GM12878 (cell line): ENCODE results near the gene ZBTB16.

ENCODE experiments used
- CTCF ChIP-seq, 3 experiments: IDR thresholded peaks in 2 of 3; conservative IDR thresholded peaks in 1 of 3; 2 replicates each; pipeline ENCODE4 v1.5.1; 2011; ENCODE audit warnings: low read depth in 3 of 3, low read length in 3 of 3, mild to moderate bottlenecking in 3 of 3, control low read depth in 2 of 3, moderate library complexity in 2 of 3, inconsistent platforms in 1 of 3, mixed read lengths in 1 of 3; ENCODE audit not compliant: control insufficient read depth in 2 of 3, insufficient read depth in 1 of 3; ENCODE audit errors: extremely low read depth in 1 of 3
- EGR1 ChIP-seq, 2 experiments: IDR thresholded peaks; 1 replicate in 1 of 2; 2 replicates in 1 of 2; pipeline ENCODE4 v1.6.1; 2011 to 2012; ENCODE audit warnings: low read depth in 2 of 2, low read length in 2 of 2, borderline replicate concordance in 1 of 2, mild to moderate bottlenecking in 1 of 2, moderate library complexity in 1 of 2
- POLR2A ChIP-seq: IDR thresholded peaks from 2 replicates; pipeline ENCODE4 v1.6.1; 2011; ENCODE audit warnings: low read depth, mild to moderate bottlenecking, low read length
- POU2F2 ChIP-seq: IDR thresholded peaks from 3 replicates; pipeline ENCODE4 v1.6.1; 2011; ENCODE audit warnings: low read depth, mild to moderate bottlenecking, low read length, borderline replicate concordance
- YY1 ChIP-seq: IDR thresholded peaks from 2 replicates; pipeline ENCODE4 v1.6.1; 2011; ENCODE audit warnings: low read depth, mild to moderate bottlenecking, low read length

- TF ChIP-seq POLR2A (no peak), CTCF (IDR thresholded peaks at IDR 0.05 in 2 of 3, conservative IDR thresholded peaks at IDR 0.05 in 1 of 3; ENCODE audit: control insufficient read depth in 2 of 3, extremely low read depth in 1 of 3, insufficient read depth in 1 of 3, low read depth in 3 of 3, low read length in 3 of 3) (no peak), YY1 (no peak), POU2F2 (no peak), EGR1 (IDR thresholded peaks at IDR 0.05; ENCODE audit: borderline replicate concordance in 1 of 2, low read depth in 2 of 2, low read length in 2 of 2) (no peak)
These were observed 43.7 kb downstream of the ZBTB16 start for GRCh38 chr11:114102993-114103896.
